ENCODE measurements around the gene EXOC2. TPM values are rescaled to one million over a fixed set of nuclear protein-coding genes. Genes with fewer than 3 reads are reported as not detected.

Gene EXOC2, protein sequence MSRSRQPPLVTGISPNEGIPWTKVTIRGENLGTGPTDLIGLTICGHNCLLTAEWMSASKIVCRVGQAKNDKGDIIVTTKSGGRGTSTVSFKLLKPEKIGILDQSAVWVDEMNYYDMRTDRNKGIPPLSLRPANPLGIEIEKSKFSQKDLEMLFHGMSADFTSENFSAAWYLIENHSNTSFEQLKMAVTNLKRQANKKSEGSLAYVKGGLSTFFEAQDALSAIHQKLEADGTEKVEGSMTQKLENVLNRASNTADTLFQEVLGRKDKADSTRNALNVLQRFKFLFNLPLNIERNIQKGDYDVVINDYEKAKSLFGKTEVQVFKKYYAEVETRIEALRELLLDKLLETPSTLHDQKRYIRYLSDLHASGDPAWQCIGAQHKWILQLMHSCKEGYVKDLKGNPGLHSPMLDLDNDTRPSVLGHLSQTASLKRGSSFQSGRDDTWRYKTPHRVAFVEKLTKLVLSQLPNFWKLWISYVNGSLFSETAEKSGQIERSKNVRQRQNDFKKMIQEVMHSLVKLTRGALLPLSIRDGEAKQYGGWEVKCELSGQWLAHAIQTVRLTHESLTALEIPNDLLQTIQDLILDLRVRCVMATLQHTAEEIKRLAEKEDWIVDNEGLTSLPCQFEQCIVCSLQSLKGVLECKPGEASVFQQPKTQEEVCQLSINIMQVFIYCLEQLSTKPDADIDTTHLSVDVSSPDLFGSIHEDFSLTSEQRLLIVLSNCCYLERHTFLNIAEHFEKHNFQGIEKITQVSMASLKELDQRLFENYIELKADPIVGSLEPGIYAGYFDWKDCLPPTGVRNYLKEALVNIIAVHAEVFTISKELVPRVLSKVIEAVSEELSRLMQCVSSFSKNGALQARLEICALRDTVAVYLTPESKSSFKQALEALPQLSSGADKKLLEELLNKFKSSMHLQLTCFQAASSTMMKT
- polyA plus RNA-seq (2012; ENCODE audit: insufficient read length, low read depth) = 15.7 TPM

DNA sequence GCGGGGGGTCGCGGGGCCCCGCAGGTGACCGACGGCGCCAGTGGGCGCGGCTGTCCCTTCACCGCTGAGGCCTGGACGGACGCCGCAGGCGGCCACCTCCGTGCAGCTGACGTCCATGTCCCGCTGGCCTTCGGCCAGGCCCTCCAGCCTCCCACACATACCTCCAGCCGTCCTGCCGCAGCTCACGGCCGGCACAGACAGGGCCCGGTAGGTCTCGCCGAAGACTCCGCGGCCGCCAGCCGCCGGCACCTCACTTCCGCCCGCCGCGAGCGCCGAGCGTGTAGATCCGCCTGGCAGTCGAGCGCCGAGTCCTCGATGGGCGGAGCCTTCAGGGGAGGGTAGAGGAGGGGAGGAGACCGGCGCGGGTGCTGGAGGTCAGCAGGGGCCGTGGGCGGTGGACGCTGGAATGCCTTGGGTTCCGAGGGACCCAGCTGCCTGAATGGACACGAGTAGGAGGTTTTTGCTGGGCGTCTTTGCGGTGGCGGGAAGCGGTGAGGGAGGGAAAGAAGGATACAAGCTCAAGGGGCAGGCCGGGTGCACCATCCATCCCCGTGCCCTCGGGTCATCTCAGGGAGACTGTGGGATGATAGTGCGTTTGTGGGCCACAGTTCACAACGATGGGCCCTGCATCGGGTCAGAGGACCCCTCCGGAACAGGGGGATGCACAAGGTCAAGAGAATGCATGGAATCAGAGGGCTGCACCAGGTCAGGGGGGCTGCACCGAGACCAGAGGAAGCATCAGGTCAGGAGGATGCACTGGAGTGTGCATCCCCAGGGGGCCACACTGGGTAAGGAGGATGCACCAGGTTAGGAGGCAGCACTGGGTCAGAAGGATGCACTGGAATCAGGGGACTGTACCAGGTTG lies at the start of gene EXOC2:
TSS of gene EXOC2 (minus strand) at position 282 of the 865 bp plus-strand sequence. CDS start 55,321 bp downstream, outside the sequence.
- TF ChIP-seq SIN3A (IDR thresholded peaks at IDR 0.05; ENCODE audit: borderline replicate concordance, insufficient read depth, low read length) = peak; percentile 88; the same call in 1 of the 2 replicates
- TF ChIP-seq TAF1 (IDR thresholded peaks at IDR 0.05; ENCODE audit: borderline replicate concordance, insufficient read depth, low read length) = peak; percentile 83; the same call in 1 of the 2 replicates
- TF ChIP-seq FOXP2 (optimal IDR thresholded peaks at IDR 0.05; ENCODE audit: borderline replicate concordance, extremely low read depth, extremely low read length, insufficient read depth) = peak; percentile 87
- TF ChIP-seq POLR2AphosphoS5 (IDR thresholded peaks at IDR 0.05; ENCODE audit: low read depth, low read length) = peak; percentile 85
- TF ChIP-seq, protein P1, sequence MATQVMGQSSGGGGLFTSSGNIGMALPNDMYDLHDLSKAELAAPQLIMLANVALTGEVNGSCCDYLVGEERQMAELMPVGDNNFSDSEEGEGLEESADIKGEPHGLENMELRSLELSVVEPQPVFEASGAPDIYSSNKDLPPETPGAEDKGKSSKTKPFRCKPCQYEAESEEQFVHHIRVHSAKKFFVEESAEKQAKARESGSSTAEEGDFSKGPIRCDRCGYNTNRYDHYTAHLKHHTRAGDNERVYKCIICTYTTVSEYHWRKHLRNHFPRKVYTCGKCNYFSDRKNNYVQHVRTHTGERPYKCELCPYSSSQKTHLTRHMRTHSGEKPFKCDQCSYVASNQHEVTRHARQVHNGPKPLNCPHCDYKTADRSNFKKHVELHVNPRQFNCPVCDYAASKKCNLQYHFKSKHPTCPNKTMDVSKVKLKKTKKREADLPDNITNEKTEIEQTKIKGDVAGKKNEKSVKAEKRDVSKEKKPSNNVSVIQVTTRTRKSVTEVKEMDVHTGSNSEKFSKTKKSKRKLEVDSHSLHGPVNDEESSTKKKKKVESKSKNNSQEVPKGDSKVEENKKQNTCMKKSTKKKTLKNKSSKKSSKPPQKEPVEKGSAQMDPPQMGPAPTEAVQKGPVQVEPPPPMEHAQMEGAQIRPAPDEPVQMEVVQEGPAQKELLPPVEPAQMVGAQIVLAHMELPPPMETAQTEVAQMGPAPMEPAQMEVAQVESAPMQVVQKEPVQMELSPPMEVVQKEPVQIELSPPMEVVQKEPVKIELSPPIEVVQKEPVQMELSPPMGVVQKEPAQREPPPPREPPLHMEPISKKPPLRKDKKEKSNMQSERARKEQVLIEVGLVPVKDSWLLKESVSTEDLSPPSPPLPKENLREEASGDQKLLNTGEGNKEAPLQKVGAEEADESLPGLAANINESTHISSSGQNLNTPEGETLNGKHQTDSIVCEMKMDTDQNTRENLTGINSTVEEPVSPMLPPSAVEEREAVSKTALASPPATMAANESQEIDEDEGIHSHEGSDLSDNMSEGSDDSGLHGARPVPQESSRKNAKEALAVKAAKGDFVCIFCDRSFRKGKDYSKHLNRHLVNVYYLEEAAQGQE (IDR thresholded peaks at IDR 0.05; ENCODE audit: insufficient read depth in 1 of 2, low read depth in 2 of 2, low read length in 2 of 2) = peak in 1 of 2 experiments; percentile 48; a peak in 1 of 4 replicates

DNA sequence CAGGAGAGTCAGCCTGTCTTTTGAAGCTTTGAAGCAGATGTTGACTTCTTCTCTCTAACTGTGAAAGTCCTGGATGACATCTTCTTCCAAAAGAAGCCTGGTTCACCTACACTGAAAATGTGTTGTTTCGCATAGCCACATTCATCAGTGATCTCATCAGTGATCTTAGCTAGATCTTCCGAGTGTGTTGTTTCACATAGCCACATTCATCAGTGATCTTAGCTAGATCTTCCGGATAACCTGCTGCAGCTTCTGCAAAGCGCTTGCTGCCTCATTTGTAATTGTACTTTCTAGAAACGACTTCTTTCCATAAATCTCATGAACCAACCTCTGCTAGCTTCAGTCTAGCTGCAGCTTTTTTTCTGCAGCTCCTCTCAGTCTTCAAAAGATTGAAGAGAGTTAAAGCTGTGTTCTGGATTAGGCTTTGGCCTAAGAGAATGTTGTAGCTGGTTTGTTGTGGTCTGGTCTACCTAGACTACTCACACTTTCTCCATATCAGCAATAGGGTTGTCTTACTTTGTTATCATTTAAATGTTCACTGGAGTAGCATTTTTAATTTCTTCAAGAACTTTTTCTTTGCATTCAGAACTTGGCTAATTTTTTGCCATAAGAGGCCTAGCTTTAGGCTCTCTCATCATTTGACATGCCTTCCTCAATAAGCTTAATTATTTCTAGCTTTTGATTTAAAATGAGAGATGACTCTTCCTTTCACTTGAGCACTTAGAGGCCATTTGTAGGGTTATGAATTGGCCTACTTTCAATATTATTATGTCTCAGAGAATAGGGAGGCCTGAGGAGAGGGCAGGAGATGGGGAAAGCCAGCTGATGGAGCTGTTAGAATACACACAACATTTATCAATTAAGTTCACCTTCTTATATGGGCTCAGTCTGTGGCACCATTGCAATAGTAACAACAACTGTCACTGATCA lies 48.7 kb upstream of the EXOC2 start:
- TF ChIP-seq FOXP2 (optimal IDR thresholded peaks at IDR 0.05; ENCODE audit: borderline replicate concordance, extremely low read depth, extremely low read length, insufficient read depth) (no peak), TAF1 (IDR thresholded peaks at IDR 0.05; ENCODE audit: borderline replicate concordance, insufficient read depth, low read length) (no peak), POLR2AphosphoS5 (IDR thresholded peaks at IDR 0.05; ENCODE audit: low read depth, low read length) (no peak)
- TF ChIP-seq, protein P1 (IDR thresholded peaks at IDR 0.05; ENCODE audit: insufficient read depth in 1 of 2, low read depth in 2 of 2, low read length in 2 of 2) = no peak

DNA sequence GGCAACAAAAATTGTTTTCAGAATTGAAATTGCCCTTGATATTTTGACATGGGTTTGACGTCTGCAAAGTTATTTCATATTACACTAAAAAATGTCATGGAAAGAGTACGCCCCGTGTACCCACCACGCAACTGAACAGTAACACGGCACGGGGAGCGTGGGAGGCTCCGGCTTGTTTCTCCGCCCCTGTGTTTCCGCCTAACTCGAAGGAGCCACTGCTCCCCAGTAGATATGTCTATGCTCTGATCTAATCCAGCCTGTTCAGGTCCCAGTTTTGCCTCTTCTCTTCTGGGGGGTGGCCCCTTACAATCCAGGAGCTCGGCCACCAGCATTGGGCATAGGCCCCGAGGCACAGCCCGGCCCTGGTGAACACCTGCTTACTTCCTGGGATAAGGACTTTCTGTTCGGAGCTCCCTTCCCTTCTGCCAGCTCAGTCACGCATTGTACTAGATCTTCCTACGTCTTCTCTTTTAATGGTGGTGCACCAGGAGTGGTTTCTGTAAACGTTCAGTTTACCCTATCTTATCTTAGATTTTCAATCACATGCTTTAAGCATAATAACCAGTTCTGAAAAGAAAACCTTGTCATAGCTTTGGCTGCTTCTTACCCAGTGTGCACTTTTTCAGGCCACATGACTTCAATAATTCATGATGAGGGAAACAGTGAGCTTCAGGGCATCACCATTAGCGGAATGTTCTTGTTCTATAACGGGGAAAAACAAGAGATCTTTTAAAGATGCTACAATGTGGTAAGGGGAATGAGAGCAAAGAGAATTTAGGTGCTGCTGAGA lies 43.9 kb upstream of the EXOC2 start:
- TF ChIP-seq TAF1 (IDR thresholded peaks at IDR 0.05; ENCODE audit: borderline replicate concordance, insufficient read depth, low read length) = no peak
- TF ChIP-seq, protein P1 (IDR thresholded peaks at IDR 0.05; ENCODE audit: insufficient read depth in 1 of 2, low read depth in 2 of 2, low read length in 2 of 2) = no peak
- no peak for TF ChIP-seq POLR2AphosphoS5 (IDR thresholded peaks at IDR 0.05; ENCODE audit: low read depth, low read length)
- no peak for TF ChIP-seq FOXP2 (optimal IDR thresholded peaks at IDR 0.05; ENCODE audit: borderline replicate concordance, extremely low read depth, extremely low read length, insufficient read depth)
- no peak for TF ChIP-seq SIN3A (IDR thresholded peaks at IDR 0.05; ENCODE audit: borderline replicate concordance, insufficient read depth, low read length)
